Measurements from ENCODE around the gene SPRYD3.
"Not testable (repeated sequence)": the region's sequence is repeated elsewhere in the genome, so short reads cannot be mapped to it uniquely, and the experiment has no call there.

SPRYD3 gene

GRCh38 chr12:53079226-53080117 lies at the start of gene SPRYD3:
Gene SPRYD3 (minus strand): TSS chr12:53079390. CDS start chr12:53079333, 57 bp downstream.
- peak; percentile 99 for DNase-seq

- no peak for DNase-seq
These were observed 48.0 kb upstream of the SPRYD3 start for GRCh38 chr12:53127169-53127568.

- no peak for DNase-seq
These were observed 45.1 kb upstream of the SPRYD3 start for GRCh38 chr12:53124352-53124723.

- DNase-seq = no peak
These were observed 44.6 kb upstream of the SPRYD3 start for GRCh38 chr12:53123578-53124351.

- no peak for DNase-seq
These were observed 43.8 kb upstream of the SPRYD3 start for GRCh38 chr12:53122961-53123468.

- no peak for DNase-seq
These were observed 41.7 kb upstream of the SPRYD3 start for GRCh38 chr12:53120685-53121525.

GRCh38 chr12:53118751-53119300 lies 39.6 kb upstream of the SPRYD3 start:
- DNase-seq = no peak

GRCh38 chr12:53115891-53116648 lies 36.9 kb upstream of the SPRYD3 start:
- DNase-seq = no peak

GRCh38 chr12:53115112-53115890 lies 36.1 kb upstream of the SPRYD3 start:
- DNase-seq = no peak

- no peak for DNase-seq
These were observed 34.8 kb upstream of the SPRYD3 start for GRCh38 chr12:53113951-53114350.

- no peak for DNase-seq
These were observed 34.0 kb upstream of the SPRYD3 start for GRCh38 chr12:53113136-53113705.

GRCh38 chr12:53112431-53112830 lies 33.2 kb upstream of the SPRYD3 start:
- DNase-seq = not testable (repeated sequence)

GRCh38 chr12:53107122-53107521 lies 27.9 kb upstream of the SPRYD3 start:
- DNase-seq = no peak

- no peak for DNase-seq
These were observed 26.7 kb upstream of the SPRYD3 start for GRCh38 chr12:53105712-53106439.

GRCh38 chr12:53105256-53105655 lies 26.1 kb upstream of the SPRYD3 start:
- no peak for DNase-seq

GRCh38 chr12:53103860-53104305 lies 24.7 kb upstream of the SPRYD3 start:
- no peak for DNase-seq

- DNase-seq = no peak
These were observed 24.0 kb upstream of the SPRYD3 start, which contains the start of gene SOAT2 for GRCh38 chr12:53102883-53103807. Gene SOAT2 (plus strand): TSS chr12:53103486. CDS start chr12:53103578, 92 bp downstream.
